Omental fat pad (tissue), 4 donors: ENCODE results near the gene ZNF518A. TPM values are rescaled to one million over a fixed set of nuclear protein-coding genes. Genes with fewer than 3 reads are reported as not detected.

Experiments
- ATAC-seq: fragments of 150-250 bp; one replicate; pipeline ENCODE4 v1.9.1; 2016; ENCODE audit warnings: mild to moderate bottlenecking, moderate library complexity; ENCODE audit not compliant: low FRiP score
- DNase-seq: peaks from one replicate; pipeline ENCODE4 v3.0.0-alpha.2; 2019; ENCODE audit warnings: low spot score
- small RNA-seq: library from RNA; depleted of rRNA; stranded (forward); fragments of <200 nt; gene quantifications from one replicate; pipeline ENCODE3, GENCODE V24; 2016
- total RNA-seq, 4 donors: library from RNA; depleted of rRNA; stranded (reverse); fragments of >200 nt; gene quantifications; one replicate each; pipeline ENCODE4 v1.1.0, GENCODE V29; 2016
- TF ChIP-seq, protein P1 (sequence below), 3 donors: fragments of 450-650 bp; IDR thresholded peaks; one replicate each; pipeline ENCODE4 v1.5.1; 2016 to 2017; ENCODE audit warnings: antibody characterized with exemption in 3 of 3, mild to moderate bottlenecking in 3 of 3, moderate library complexity in 2 of 3

The ZNF518A gene
- total RNA-seq, 4 donors from 2014 or later: 12.3 to 31.8 (median 16.4) TPM

DNA sequence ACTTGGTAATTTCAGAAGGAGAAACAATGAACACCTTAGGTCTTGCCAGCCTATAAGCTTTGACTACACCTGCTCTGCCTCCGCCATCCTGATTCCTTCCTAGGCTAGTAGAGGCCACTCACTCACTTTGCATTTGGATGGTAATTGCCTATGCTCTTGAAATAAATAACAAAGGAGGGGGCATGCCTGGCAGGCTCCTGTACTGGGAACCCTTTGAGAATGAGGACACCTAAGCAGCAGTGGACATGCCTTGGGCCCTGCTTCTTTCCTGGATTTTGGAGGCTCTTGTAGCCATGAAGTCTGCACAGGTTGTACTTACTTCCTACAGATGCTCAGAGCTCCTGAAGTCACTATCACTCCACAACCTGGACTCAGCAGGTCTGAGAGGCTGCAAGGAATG lies 75.5 kb downstream of the ZNF518A start:
- TF ChIP-seq, protein P1, sequence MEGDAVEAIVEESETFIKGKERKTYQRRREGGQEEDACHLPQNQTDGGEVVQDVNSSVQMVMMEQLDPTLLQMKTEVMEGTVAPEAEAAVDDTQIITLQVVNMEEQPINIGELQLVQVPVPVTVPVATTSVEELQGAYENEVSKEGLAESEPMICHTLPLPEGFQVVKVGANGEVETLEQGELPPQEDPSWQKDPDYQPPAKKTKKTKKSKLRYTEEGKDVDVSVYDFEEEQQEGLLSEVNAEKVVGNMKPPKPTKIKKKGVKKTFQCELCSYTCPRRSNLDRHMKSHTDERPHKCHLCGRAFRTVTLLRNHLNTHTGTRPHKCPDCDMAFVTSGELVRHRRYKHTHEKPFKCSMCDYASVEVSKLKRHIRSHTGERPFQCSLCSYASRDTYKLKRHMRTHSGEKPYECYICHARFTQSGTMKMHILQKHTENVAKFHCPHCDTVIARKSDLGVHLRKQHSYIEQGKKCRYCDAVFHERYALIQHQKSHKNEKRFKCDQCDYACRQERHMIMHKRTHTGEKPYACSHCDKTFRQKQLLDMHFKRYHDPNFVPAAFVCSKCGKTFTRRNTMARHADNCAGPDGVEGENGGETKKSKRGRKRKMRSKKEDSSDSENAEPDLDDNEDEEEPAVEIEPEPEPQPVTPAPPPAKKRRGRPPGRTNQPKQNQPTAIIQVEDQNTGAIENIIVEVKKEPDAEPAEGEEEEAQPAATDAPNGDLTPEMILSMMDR (IDR thresholded peaks at IDR 0.05): no peak
- DNase-seq (no peak), ATAC-seq (no peak)

DNA sequence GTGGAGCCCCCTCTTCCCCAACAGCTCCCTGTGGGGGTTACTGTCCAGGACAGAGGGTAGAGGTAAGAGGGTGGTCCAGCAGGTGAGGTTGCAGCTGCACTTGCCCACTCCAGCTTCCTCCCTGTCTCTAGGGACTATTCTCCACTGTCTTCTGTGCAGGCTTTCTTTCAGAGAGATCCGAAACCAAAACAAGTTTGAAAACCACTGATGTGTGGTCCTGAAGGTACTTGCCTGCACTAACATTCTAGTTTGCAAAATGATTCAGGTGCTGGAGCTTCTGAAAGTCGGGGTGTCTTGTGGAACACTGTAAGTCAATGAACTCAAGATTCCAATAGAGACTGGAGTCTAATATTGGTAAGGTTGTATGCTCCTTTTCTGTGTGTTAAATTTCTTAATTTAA lies 78.2 kb downstream of the ZNF518A start:
- TF ChIP-seq, protein P1 (IDR thresholded peaks at IDR 0.05): no peak
- no peak for ATAC-seq
- DNase-seq: no peak

DNA sequence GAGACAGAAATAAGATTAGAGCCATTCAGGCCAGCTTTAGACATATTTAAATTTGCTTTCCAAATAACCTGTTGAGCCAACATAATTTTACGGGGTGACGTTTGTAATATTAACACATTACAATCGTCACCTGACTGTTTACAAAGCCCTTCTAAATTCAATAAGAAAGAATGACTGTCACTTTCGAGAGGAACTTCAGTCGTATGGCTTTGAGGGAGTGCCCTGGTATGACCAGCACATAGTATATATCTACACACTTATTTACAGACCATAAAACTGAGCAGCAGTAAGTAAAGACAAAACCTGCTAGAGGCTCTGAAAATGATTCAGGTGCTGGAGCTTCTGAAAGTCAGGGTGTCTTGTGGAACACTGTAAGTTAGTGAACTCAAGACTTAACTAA lies 78.8 kb downstream of the ZNF518A start:
- no peak for ATAC-seq
- DNase-seq: no peak
- TF ChIP-seq, protein P1 (IDR thresholded peaks at IDR 0.05): no peak

DNA sequence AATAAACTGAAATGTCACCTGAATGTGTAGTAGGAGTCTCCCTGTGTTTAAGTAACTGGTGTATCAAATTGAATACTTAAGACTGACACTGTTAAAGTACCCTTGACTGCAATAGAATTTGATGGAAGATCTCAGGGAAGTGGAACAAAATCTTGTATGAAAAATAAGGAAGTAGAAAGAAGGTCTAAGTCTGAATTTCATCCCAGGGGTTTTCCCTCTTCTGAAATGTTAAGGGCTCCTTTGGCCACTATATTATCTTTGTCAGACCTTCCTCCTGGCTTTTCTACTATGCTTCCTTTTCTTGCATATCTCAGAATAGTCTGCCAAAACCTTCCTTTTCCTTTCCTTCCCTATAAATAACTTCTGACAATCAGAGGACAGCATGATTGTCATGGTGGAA lies 81.7 kb downstream of the ZNF518A start:
- TF ChIP-seq, protein P1 (IDR thresholded peaks at IDR 0.05): no peak
- DNase-seq (no peak), ATAC-seq (no peak)

DNA sequence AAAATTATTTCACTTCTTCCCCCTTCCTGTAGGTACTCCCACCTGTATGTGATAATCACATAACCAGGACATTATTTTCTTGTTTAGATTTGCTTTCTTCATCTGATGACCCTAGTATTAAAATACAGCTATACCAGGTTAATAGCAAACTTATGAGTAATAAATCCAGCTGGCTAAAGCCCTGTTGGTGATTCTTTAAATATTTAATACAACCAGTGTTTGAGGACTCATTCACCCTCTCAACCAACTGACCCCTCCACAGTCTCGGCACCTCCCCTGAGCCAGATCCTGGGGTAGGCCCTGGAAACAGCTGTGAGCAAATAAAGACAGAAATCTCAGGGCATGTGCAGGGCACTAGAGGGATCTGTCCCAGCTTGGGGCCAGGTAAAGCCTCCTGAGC lies 82.8 kb downstream of the ZNF518A start:
- ATAC-seq (no peak), DNase-seq (no peak)
- TF ChIP-seq, protein P1 (IDR thresholded peaks at IDR 0.05): no peak

Small RNA genes within 50 kb of the gene (small RNA-seq; reads per million reads assigned to genes)
- not detected for gene RNU6-271P

Other genes with a start within 250 kb of the ZNF518A start
- gene CC2D2B, start 222.3 kb upstream of the ZNF518A start, total RNA-seq: 1 to 10 TPM in 3 of 4 donors, under 1 TPM in 1; 0.56 to 2.9 (median 1.9) TPM
- 10 to 100 TPM in 1 of 4 donors, 1 to 10 TPM in 3; 3.8 to 12.1 (median 5.1) TPM for gene CCNJ, start 86.7 kb upstream of the ZNF518A start, total RNA-seq
- gene BLNK, start 141.3 kb downstream of the ZNF518A start, total RNA-seq: 1 to 10 TPM in 3 of 4 donors, under 1 TPM in 1; 0.48 to 5.3 (median 3.2) TPM
- not detected for gene DNTT, start 174.1 kb downstream of the ZNF518A start, total RNA-seq
- gene OPALIN, start 228.7 kb downstream of the ZNF518A start, total RNA-seq: not detected